ENCODE results near the gene ZNF26.
"Not testable (repeated sequence)": the region's sequence is repeated elsewhere in the genome, so short reads cannot be mapped to it uniquely, and the experiment has no call there.

Gene ZNF26

GRCh38 chr12:132986001-132986884 is at the start of gene ZNF26:
Gene ZNF26 (plus strand): TSS chr12:132986367. CDS start chr12:132986841, 474 bp downstream.
- peak; percentile 77 for DNase-seq (ENCODE audit: low read depth)

GRCh38 chr12:132936921-132937320 is 49.2 kb upstream of the ZNF26 start:
- DNase-seq (ENCODE audit: low read depth), result not testable (repeated sequence)

- no peak for DNase-seq (ENCODE audit: low read depth)
Observed at GRCh38 chr12:132937476-132937875, 48.7 kb upstream of the ZNF26 start.

GRCh38 chr12:132938807-132939206 is 47.4 kb upstream of the ZNF26 start:
- not testable (repeated sequence) for DNase-seq (ENCODE audit: low read depth)

- no peak for DNase-seq (ENCODE audit: low read depth)
Observed at GRCh38 chr12:132940071-132940719, 46.0 kb upstream of the ZNF26 start.

- DNase-seq (ENCODE audit: low read depth), result no peak
Observed at GRCh38 chr12:132941336-132941954, 44.7 kb upstream of the ZNF26 start.

GRCh38 chr12:132942611-132943010 is 43.6 kb upstream of the ZNF26 start:
- DNase-seq (ENCODE audit: low read depth), result no peak

- DNase-seq (ENCODE audit: low read depth), result no peak
Observed at GRCh38 chr12:132945806-132946205, 40.4 kb upstream of the ZNF26 start.

GRCh38 chr12:132946246-132946820 is 39.8 kb upstream of the ZNF26 start:
- no peak for DNase-seq (ENCODE audit: low read depth)

GRCh38 chr12:132948146-132949066 is 37.8 kb upstream of the ZNF26 start:
- no peak for DNase-seq (ENCODE audit: low read depth)

- no peak for DNase-seq (ENCODE audit: low read depth)
Observed at GRCh38 chr12:132949936-132950837, 36.0 kb upstream of the ZNF26 start.

- DNase-seq (ENCODE audit: low read depth), result no peak
Observed at GRCh38 chr12:132950844-132951535, 35.2 kb upstream of the ZNF26 start.

GRCh38 chr12:132951649-132952048 is 34.5 kb upstream of the ZNF26 start:
- no peak for DNase-seq (ENCODE audit: low read depth)

GRCh38 chr12:132952371-132953162 is 33.6 kb upstream of the ZNF26 start:
- no peak for DNase-seq (ENCODE audit: low read depth)

GRCh38 chr12:132953163-132953425 is 33.1 kb upstream of the ZNF26 start:
- DNase-seq (ENCODE audit: low read depth), result no peak

- DNase-seq (ENCODE audit: low read depth), result no peak
Observed at GRCh38 chr12:132953771-132954170, 32.4 kb upstream of the ZNF26 start.

- no peak for DNase-seq (ENCODE audit: low read depth)
Observed at GRCh38 chr12:132954471-132955048, 31.6 kb upstream of the ZNF26 start.

GRCh38 chr12:132955094-132956010 is 30.8 kb upstream of the ZNF26 start:
- no peak for DNase-seq (ENCODE audit: low read depth)
